SW 1271 (cell line): ENCODE results near the gene CCDC85B.
A peak's percentile ranks its signal among the peaks of the same experiment; 100 is the strongest.
"Not testable (repeated sequence)": the region's sequence is repeated elsewhere in the genome, so short reads cannot be mapped to it uniquely, and the experiment has no call there.

Source experiments
- DNase-seq, 2 experiments: peaks; one replicate each; lab custom pipeline; 2025; lab: John Stamatoyannopoulos, UW

Gene CCDC85B

GRCh38 chr11:65890324-65891218 is at the start of gene CCDC85B:
CCDC85B (plus strand) TSS chr11:65890673; CDS start chr11:65890784, 111 bp downstream.
- DNase-seq, result peak; percentile 82 to 89

GRCh38 chr11:65842144-65842543 is 48.3 kb upstream of the CCDC85B start:
- DNase-seq, result no peak

GRCh38 chr11:65843811-65844210 is 46.7 kb upstream of the CCDC85B start:
- no peak for DNase-seq

- no peak for DNase-seq
Observed at GRCh38 chr11:65844231-65844872, 46.1 kb upstream of the CCDC85B start.

- DNase-seq, result no peak
Observed at GRCh38 chr11:65847746-65848145, 42.7 kb upstream of the CCDC85B start.

- not testable (repeated sequence) for DNase-seq
Observed at GRCh38 chr11:65848693-65849092, 41.8 kb upstream of the CCDC85B start.

- DNase-seq, result no peak
Observed at GRCh38 chr11:65849366-65849765, 41.1 kb upstream of the CCDC85B start.

- DNase-seq, result no peak
Observed at GRCh38 chr11:65849771-65850216, 40.7 kb upstream of the CCDC85B start.

- no peak for DNase-seq
Observed at GRCh38 chr11:65850217-65851082, 40.0 kb upstream of the CCDC85B start.

- no peak for DNase-seq
Observed at GRCh38 chr11:65851083-65851579, 39.3 kb upstream of the CCDC85B start.

GRCh38 chr11:65851811-65852507 is 38.5 kb upstream of the CCDC85B start:
- DNase-seq, result no peak

- no peak for DNase-seq
Observed at GRCh38 chr11:65852508-65853245, 37.8 kb upstream of the CCDC85B start.

GRCh38 chr11:65853246-65853979 is 37.1 kb upstream of the CCDC85B start:
- no peak for DNase-seq

GRCh38 chr11:65854161-65854592 is 36.3 kb upstream of the CCDC85B start:
- DNase-seq, result no peak

GRCh38 chr11:65854852-65855837 is 35.3 kb upstream of the CCDC85B start:
- no peak for DNase-seq

GRCh38 chr11:65855927-65856363 is 34.5 kb upstream of the CCDC85B start:
- DNase-seq, result no peak

- peak in 1 of 2 experiments; percentile 86 for DNase-seq
Observed at GRCh38 chr11:65856689-65857499, 33.6 kb upstream of the CCDC85B start.

- no peak for DNase-seq
Observed at GRCh38 chr11:65857500-65857852, 33.0 kb upstream of the CCDC85B start.
